KMS-11 (cell line): ENCODE results near the gene FBXO30.

ENCODE experiments used
- H2AFZ ChIP-seq: fragments of 200-600 bp; sonication (generic); 2 replicates; pipeline ENCODE4 v1.6.1; 2016; ENCODE audit warnings: antibody characterized with exemption, mixed run types, low read depth
- H3K27ac ChIP-seq: fragments of 200-600 bp; sonication (generic); 2 replicates; pipeline ENCODE4 v1.6.1; 2016; ENCODE audit warnings: mild to moderate bottlenecking, mixed run types
- H3K27me3 ChIP-seq: fragments of 200-600 bp; sonication (generic); 2 replicates; pipeline ENCODE4 v1.6.1; 2017; ENCODE audit warnings: mild to moderate bottlenecking, low read depth, mixed run types, moderate library complexity; ENCODE audit not compliant: insufficient read depth
- H3K36me3 ChIP-seq: fragments of 200-600 bp; sonication (generic); 2 replicates; pipeline ENCODE4 v1.6.1; 2017; ENCODE audit warnings: mild to moderate bottlenecking, mixed run types; ENCODE audit not compliant: insufficient read depth
- H3K4me1 ChIP-seq: fragments of 200-600 bp; sonication (generic); 2 replicates; pipeline ENCODE4 v1.6.1; 2016; ENCODE audit warnings: mild to moderate bottlenecking, low read depth, mixed run types; ENCODE audit not compliant: poor library complexity, severe bottlenecking
- H3K4me2 ChIP-seq: fragments of 200-600 bp; sonication (generic); 2 replicates; pipeline ENCODE4 v1.7.0; 2016; ENCODE audit warnings: mild to moderate bottlenecking, mixed run types
- H3K4me3 ChIP-seq: fragments of 200-600 bp; sonication (generic); IDR thresholded peaks from 2 replicates; pipeline ENCODE4 v1.6.1; 2017; ENCODE audit warnings: low read depth, low read length, mixed read lengths; ENCODE audit not compliant: insufficient read depth
- H3K79me2 ChIP-seq: fragments of 200-600 bp; sonication (generic); 2 replicates; pipeline ENCODE4 v1.6.1; 2016; ENCODE audit warnings: low read depth, mixed run types; ENCODE audit not compliant: insufficient read depth
- H3K9ac ChIP-seq: fragments of 200-600 bp; sonication (generic); 2 replicates; pipeline ENCODE4 v1.6.1; 2016; ENCODE audit warnings: mild to moderate bottlenecking, mixed run types
- H4K20me1 ChIP-seq: fragments of 200-600 bp; sonication (generic); 2 replicates; pipeline ENCODE4 v1.6.1; 2016; ENCODE audit warnings: mild to moderate bottlenecking, mixed run types; ENCODE audit not compliant: insufficient read depth
- TF ChIP-seq, protein P1 (sequence below): fragments of 200-600 bp; sonication (generic); conservative IDR thresholded peaks from 2 replicates; pipeline ENCODE4 v1.6.1; 2017; ENCODE audit warnings: low read depth, mild to moderate bottlenecking, antibody characterized with exemption, low read length, moderate library complexity, mixed read lengths

The FBXO30 gene

GRCh38 chr6:145787688-145788087 lies 26.9 kb downstream of the FBXO30 start:
- TF ChIP-seq, protein P1, sequence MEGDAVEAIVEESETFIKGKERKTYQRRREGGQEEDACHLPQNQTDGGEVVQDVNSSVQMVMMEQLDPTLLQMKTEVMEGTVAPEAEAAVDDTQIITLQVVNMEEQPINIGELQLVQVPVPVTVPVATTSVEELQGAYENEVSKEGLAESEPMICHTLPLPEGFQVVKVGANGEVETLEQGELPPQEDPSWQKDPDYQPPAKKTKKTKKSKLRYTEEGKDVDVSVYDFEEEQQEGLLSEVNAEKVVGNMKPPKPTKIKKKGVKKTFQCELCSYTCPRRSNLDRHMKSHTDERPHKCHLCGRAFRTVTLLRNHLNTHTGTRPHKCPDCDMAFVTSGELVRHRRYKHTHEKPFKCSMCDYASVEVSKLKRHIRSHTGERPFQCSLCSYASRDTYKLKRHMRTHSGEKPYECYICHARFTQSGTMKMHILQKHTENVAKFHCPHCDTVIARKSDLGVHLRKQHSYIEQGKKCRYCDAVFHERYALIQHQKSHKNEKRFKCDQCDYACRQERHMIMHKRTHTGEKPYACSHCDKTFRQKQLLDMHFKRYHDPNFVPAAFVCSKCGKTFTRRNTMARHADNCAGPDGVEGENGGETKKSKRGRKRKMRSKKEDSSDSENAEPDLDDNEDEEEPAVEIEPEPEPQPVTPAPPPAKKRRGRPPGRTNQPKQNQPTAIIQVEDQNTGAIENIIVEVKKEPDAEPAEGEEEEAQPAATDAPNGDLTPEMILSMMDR: no peak
- Histone ChIP-seq H3K36me3 (no peaks in the 10 kb centered on the region), H3K4me3 (no peak overlapping the region), H3K79me2 (no peaks in the 10 kb centered on the region), H2AFZ (no peak overlapping the region), H3K4me2 (no peak overlapping the region), H4K20me1 (no peaks in the 10 kb centered on the region), H3K27me3 (no peaks in the 10 kb centered on the region), H3K27ac (no peak overlapping the region), H3K4me1 (peaks cover 14% of the 10 kb centered on the region), H3K9ac (no peak overlapping the region)

- H3K27ac ChIP-seq: no peak overlapping the region
- no peak overlapping the region for H3K4me3 ChIP-seq
- H4K20me1 ChIP-seq: no peaks in the 10 kb centered on the region
- H3K9ac ChIP-seq: no peak overlapping the region
- no peak overlapping the region for H3K4me2 ChIP-seq
- H3K36me3 ChIP-seq: no peaks in the 10 kb centered on the region
- no peak overlapping the region for H2AFZ ChIP-seq
- H3K4me1 ChIP-seq: peaks cover 14% of the 10 kb centered on the region
- no peaks in the 10 kb centered on the region for H3K27me3 ChIP-seq
- no peaks in the 10 kb centered on the region for H3K79me2 ChIP-seq
- TF ChIP-seq, protein P1: no peak
Measured at GRCh38 chr6:145784683-145785082, 29.9 kb downstream of the FBXO30 start.

DNA sequence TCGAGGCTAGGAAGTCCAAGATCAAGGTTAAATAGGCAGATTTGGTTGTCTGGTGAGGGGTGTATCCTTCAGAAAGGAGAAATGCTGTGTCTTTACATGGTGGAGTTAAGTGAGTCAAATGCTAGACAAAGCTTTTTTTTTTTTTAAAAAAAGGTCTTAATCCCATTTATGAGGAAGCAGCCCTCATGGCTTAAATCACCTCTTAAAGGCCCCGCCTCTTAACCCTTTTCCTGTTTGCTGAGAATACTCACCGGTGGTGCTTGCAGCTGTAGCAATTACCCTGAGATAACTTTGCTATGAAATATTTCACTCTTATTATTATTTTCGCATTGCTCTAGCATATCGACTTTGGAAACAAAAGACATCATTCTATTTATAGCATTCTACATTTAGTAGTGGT lies 30.8 kb downstream of the FBXO30 start:
- H3K79me2 ChIP-seq: no peaks in the 10 kb centered on the region
- no peak overlapping the region for H3K27ac ChIP-seq

DNA sequence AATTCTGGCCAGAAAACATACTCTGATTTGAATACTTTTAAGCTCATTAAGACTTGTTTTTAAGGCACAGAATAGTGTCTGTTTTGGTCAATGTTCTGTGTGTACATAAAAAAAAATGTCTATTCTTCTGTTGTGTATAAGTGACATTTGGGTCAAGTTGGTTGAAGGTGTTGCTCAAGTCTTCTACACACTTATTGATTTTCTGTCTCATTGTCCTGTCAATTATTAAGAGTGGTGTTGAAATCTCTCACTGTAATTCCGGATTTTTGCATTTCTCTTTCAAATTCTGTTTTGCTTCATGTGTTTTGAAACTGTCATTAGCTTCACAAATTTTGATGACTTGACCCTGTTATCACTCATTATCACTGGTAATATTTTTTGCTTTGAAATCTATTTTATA lies 41.7 kb downstream of the FBXO30 start:
- Histone ChIP-seq H3K27ac (no peak overlapping the region), H3K9ac (no peak overlapping the region), H4K20me1 (no peaks in the 10 kb centered on the region)

More for the DNA sequence above, 30.8 kb downstream of the FBXO30 start:
- TF ChIP-seq, protein P1: no peak
- H3K36me3 ChIP-seq: no peaks in the 10 kb centered on the region
- H3K27me3 ChIP-seq: no peaks in the 10 kb centered on the region
- H3K4me1 ChIP-seq: peaks cover 14% of the 10 kb centered on the region
- no peak overlapping the region for H3K4me3 ChIP-seq
- H3K9ac ChIP-seq: no peak overlapping the region
- H2AFZ ChIP-seq: no peak overlapping the region
- H4K20me1 ChIP-seq: no peaks in the 10 kb centered on the region
- H3K4me2 ChIP-seq: no peak overlapping the region

More for the DNA sequence above, 41.7 kb downstream of the FBXO30 start:
- Histone ChIP-seq H3K4me1 (no peaks in the 10 kb centered on the region), H3K4me2 (no peak overlapping the region), H3K79me2 (no peaks in the 10 kb centered on the region), H3K36me3 (no peaks in the 10 kb centered on the region), H2AFZ (no peak overlapping the region), H3K27me3 (no peaks in the 10 kb centered on the region), H3K4me3 (no peak overlapping the region)
- TF ChIP-seq, protein P1: no peak
